ENCODE results near the gene KLKB1. TPM values are rescaled to one million over a fixed set of nuclear protein-coding genes. Genes with fewer than 3 reads are reported as not detected.

The KLKB1 gene
- total and polyA plus RNA-seq, 4 donors: 0.23 to 0.94 (median 0.49) TPM

GRCh38 chr4:186193851-186194250 is 33.5 kb upstream of the KLKB1 start:
- Histone ChIP-seq H3K9ac (ENCODE audit: insufficient read depth in 1 of 2, low read length in 2 of 2) (no peak overlapping the region), H3K9me3 (ENCODE audit: control insufficient read depth in 4 of 4, insufficient read depth in 3 of 4, low read length in 3 of 4) (no peaks in the 10 kb centered on the region), H3K4me1 (ENCODE audit: control insufficient read depth in 5 of 5, insufficient read depth in 5 of 5, low read length in 5 of 5) (peaks cover 0 to 20% (median 4%) of the 10 kb centered on the region in 5 donors), H3K27me3 (ENCODE audit: control insufficient read depth in 3 of 3, insufficient read depth in 3 of 3, low read length in 2 of 3) (no peaks in the 10 kb centered on the region), H3K27ac (ENCODE audit: low read depth in 1 of 2, low read length in 1 of 2) (no peak overlapping the region), H3K36me3 (ENCODE audit: control insufficient read depth in 4 of 4, insufficient read depth in 4 of 4, low read length in 4 of 4) (peaks cover 4 to 11% (median 6%) of the 10 kb centered on the region in 4 donors), H3K4me3 (no peak overlapping the region)
- ATAC-seq (ENCODE audit: insufficient read depth, low FRiP score): no peak
- TF ChIP-seq CTCF (IDR thresholded peaks at IDR 0.05; ENCODE audit: control extremely low read depth, extremely low read depth): no peak
- no peak for DNase-seq
- 96% methylated on average over 5 of the region's 5 CpGs for WGBS, 2 donors

- Histone ChIP-seq H3K9ac (ENCODE audit: insufficient read depth in 1 of 2, low read length in 2 of 2) (no peak overlapping the region), H3K27ac (ENCODE audit: low read depth in 1 of 2, low read length in 1 of 2) (no peak overlapping the region), H3K36me3 (ENCODE audit: control insufficient read depth in 4 of 4, insufficient read depth in 4 of 4, low read length in 4 of 4) (peaks cover 4 to 11% (median 6%) of the 10 kb centered on the region in 4 donors), H3K9me3 (ENCODE audit: control insufficient read depth in 4 of 4, insufficient read depth in 3 of 4, low read length in 3 of 4) (no peaks in the 10 kb centered on the region), H3K4me1 (ENCODE audit: control insufficient read depth in 5 of 5, insufficient read depth in 5 of 5, low read length in 5 of 5) (peaks cover 0 to 9% (median 4%) of the 10 kb centered on the region in 5 donors), H3K27me3 (ENCODE audit: control insufficient read depth in 3 of 3, insufficient read depth in 3 of 3, low read length in 2 of 3) (no peaks in the 10 kb centered on the region), H3K4me3 (no peak overlapping the region)
- DNase-seq (no peak), ATAC-seq (ENCODE audit: insufficient read depth, low FRiP score) (no peak)
- no peak for TF ChIP-seq CTCF (IDR thresholded peaks at IDR 0.05; ENCODE audit: control extremely low read depth, extremely low read depth)
- 98 to 99% methylated on average over 6 of the region's 6 CpGs for WGBS, 2 donors
Measured at GRCh38 chr4:186196063-186196462, 31.2 kb upstream of the KLKB1 start.

DNA sequence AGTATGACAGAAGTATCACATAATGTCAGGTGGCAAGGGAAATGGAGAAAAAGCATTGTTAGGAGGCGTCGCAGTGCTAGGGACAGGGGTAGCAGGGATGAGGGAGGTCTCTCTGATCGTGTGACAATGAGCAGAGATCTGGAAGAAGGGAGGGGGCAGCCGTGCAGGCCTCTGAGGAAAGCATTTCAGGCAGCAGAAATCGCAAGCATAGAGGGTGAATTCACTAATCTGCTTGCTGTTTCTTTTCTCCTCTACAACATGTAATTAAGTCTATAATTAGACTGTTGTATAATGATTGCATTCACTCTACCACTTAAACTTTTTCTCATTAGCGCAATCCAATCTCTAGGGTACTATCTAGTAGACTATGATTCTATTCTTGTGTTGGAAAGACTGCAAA is 26.8 kb upstream of the KLKB1 start:
- H3K9ac ChIP-seq (ENCODE audit: insufficient read depth in 1 of 2, low read length in 2 of 2): no peak overlapping the region
- no peak for TF ChIP-seq CTCF (IDR thresholded peaks at IDR 0.05; ENCODE audit: control extremely low read depth, extremely low read depth)
- peaks cover 3 to 7% (median 4%) of the 10 kb centered on the region in 4 donors for H3K36me3 ChIP-seq (ENCODE audit: control insufficient read depth in 4 of 4, insufficient read depth in 4 of 4, low read length in 4 of 4)
- H3K27ac ChIP-seq (ENCODE audit: low read depth in 1 of 2, low read length in 1 of 2): no peak overlapping the region
- no peaks in the 10 kb centered on the region for H3K27me3 ChIP-seq (ENCODE audit: control insufficient read depth in 3 of 3, insufficient read depth in 3 of 3, low read length in 2 of 3)
- H3K9me3 ChIP-seq (ENCODE audit: control insufficient read depth in 4 of 4, insufficient read depth in 3 of 4, low read length in 3 of 4): no peaks in the 10 kb centered on the region
- no peak overlapping the region for H3K4me3 ChIP-seq
- peaks cover 0 to 14% (median 0%) of the 10 kb centered on the region in 5 donors for H3K4me1 ChIP-seq (ENCODE audit: control insufficient read depth in 5 of 5, insufficient read depth in 5 of 5, low read length in 5 of 5)
- DNase-seq (no peak), ATAC-seq (ENCODE audit: insufficient read depth, low FRiP score) (no peak)
- WGBS, 2 donors: 90 to 92% methylated on average over 6 of the region's 6 CpGs

DNA sequence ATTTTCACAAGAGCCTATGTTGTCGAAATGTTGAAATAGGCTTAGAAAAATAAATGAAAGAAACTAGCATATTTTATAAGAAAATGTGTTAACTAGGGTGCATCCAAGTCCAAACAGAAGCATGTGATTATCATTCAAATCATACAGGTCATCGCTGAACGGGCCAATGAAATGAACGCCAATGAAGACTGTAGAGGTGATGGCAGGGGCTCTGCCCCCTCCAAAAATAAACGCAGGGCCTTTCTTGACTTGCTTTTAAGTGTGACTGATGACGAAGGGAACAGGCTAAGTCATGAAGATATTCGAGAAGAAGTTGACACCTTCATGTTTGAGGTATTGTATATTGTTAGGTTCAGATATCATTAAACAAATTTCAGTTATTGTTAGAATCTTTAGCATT is 26.3 kb upstream of the KLKB1 start:
- Histone ChIP-seq H3K4me3 (no peak overlapping the region), H3K36me3 (ENCODE audit: control insufficient read depth in 4 of 4, insufficient read depth in 4 of 4, low read length in 4 of 4) (peaks cover 2 to 7% (median 4%) of the 10 kb centered on the region in 4 donors), H3K27me3 (ENCODE audit: control insufficient read depth in 3 of 3, insufficient read depth in 3 of 3, low read length in 2 of 3) (no peaks in the 10 kb centered on the region), H3K9me3 (ENCODE audit: control insufficient read depth in 4 of 4, insufficient read depth in 3 of 4, low read length in 3 of 4) (no peaks in the 10 kb centered on the region), H3K9ac (ENCODE audit: insufficient read depth in 1 of 2, low read length in 2 of 2) (no peak overlapping the region), H3K27ac (ENCODE audit: low read depth in 1 of 2, low read length in 1 of 2) (no peak overlapping the region), H3K4me1 (ENCODE audit: control insufficient read depth in 5 of 5, insufficient read depth in 5 of 5, low read length in 5 of 5) (peaks cover 0 to 14% (median 0%) of the 10 kb centered on the region in 5 donors)
- DNase-seq (no peak), ATAC-seq (ENCODE audit: insufficient read depth, low FRiP score) (no peak)
- no peak for TF ChIP-seq CTCF (IDR thresholded peaks at IDR 0.05; ENCODE audit: control extremely low read depth, extremely low read depth)
- WGBS, 2 donors: 89 to 93% methylated on average over 7 of the region's 7 CpGs
